Motor neuron (in vitro differentiated cells): ENCODE measurements around the gene PCSK4. TPM values are rescaled to one million over a fixed set of nuclear protein-coding genes. Genes with fewer than 3 reads are reported as not detected.

ENCODE experiments used
- ATAC-seq, 8 experiments: fragments of 200-7000 bp; cut with Tn5 transposase; replicated peaks in 6 of 8; 2 replicates each; pipeline ENCODE4 v1.8.0; 2021; ENCODE audit warnings: mild to moderate bottlenecking in 8 of 8, moderate library complexity in 8 of 8
- H3K27ac ChIP-seq, 2 donors: fragments of 250-450 bp; sonication (Bioruptor Pico); 2 replicates each; pipeline ENCODE4 v1.9.0; 2021; ENCODE audit warnings: antibody characterized with exemption in 2 of 2, mild to moderate bottlenecking in 2 of 2, moderate library complexity in 1 of 2
- H3K4me1 ChIP-seq, 2 donors: fragments of 250-450 bp; sonication (Bioruptor Pico); replicated peaks in 1 of 2; 2 replicates each; pipeline ENCODE4 v1.6.1; 2021; ENCODE audit warnings: antibody characterized with exemption in 2 of 2, mild to moderate bottlenecking in 2 of 2, moderate library complexity in 1 of 2
- H3K4me3 ChIP-seq, 5 donors: fragments of 250-450 bp; sonication (Bioruptor Pico); 2 replicates each; pipeline ENCODE4 v1.9.0; 2021; ENCODE audit warnings: antibody characterized with exemption in 5 of 5, mild to moderate bottlenecking in 5 of 5, moderate library complexity in 4 of 5
- WGBS, 10 experiments: fragments of 450-650 bp; shearing (Covaris generic); methylation state at CpG; one replicate each; pipeline ENCODE4 v1.0.0; 2022; 5-methylcytosine and 5-hydroxymethylcytosine counted together
- in situ Hi-C, 9 experiments: fragments of 400-800 bp; cut with MboI; loops; one replicate each; pipeline ENCODE4 v1.15.0; 2021; ENCODE audit warnings: low sequenced_read_pairs in 9 of 9, low pct_unique_long_range_greater_than_20kb in 2 of 9; ENCODE audit not compliant: unreplicated experiment in 9 of 9
- total RNA-seq, 8 experiments: library from RNA; unstranded; fragments of 300-600 nt; gene quantifications; 2 replicates each; pipeline versions ENCODE4 v1.2.3 to v1.2.4, GENCODE V29; 2022

Gene PCSK4
- total RNA-seq, 8 experiments from 2014 or later, result 1.9 to 5.6 (median 4.4) TPM

DNA sequence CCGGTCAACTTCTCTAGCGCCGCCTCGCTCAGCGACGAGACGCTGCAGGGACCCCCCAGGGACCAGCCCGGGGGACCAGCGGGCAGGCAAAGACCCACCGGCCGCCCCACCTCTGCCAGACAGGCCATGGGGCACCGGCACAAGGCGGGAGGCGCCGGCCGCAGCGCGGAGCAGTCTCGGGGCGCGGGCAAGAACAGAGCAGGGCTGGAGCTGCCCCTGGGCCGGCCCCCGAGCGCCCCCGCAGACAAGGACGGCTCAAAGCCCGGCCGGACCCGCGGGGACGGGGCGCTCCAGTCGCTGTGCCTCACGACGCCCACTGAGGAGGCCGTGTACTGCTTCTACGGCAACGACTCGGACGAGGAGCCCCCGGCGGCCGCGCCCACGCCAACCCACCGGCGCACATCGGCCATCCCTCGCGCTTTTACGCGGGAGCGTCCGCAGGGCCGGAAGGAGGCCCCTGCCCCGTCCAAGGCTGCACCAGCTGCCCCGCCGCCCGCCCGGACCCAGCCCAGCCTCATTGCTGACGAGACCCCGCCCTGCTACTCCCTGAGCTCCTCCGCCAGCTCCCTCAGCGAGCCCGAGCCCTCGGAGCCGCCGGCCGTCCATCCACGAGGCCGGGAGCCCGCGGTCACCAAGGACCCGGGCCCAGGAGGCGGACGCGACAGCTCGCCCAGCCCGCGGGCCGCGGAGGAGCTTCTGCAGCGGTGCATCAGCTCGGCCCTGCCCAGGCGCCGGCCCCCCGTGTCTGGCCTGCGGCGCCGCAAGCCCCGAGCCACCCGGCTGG lies 22.5 kb downstream of the PCSK4 start:
- WGBS, 10 experiments, result 1 to 71% (median 54%) methylated on average over 9 to 10 of the region's 92 CpGs; no CpG with 5 or more reads in 7 of the 10 experiments
- Histone ChIP-seq H3K4me1 (peaks cover 27 to 31% of the 10 kb centered on the region in 2 donors), H3K27ac (no peak overlapping the region), H3K4me3 (no peak overlapping the region)
- ATAC-seq, result peak in 1 of 8 experiments; percentile 10
- in situ Hi-C loops, result no loop called here

DNA sequence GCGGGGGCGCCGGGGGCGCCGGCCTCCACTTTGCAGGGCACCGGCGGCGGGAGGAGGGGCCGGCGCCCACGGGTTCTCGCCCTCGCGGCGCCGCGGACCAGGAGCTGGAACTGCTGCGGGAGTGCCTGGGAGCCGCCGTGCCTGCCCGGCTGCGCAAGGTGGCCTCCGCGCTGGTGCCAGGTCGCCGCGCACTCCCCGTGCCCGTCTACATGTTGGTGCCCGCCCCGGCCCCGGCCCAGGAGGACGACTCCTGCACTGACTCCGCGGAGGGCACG lies 23.0 kb downstream of the PCSK4 start:
- Histone ChIP-seq H3K27ac (no peak overlapping the region), H3K4me1 (peaks cover 24 to 29% of the 10 kb centered on the region in 2 donors), H3K4me3 (no peak overlapping the region)
- no peak for ATAC-seq
- in situ Hi-C loops, result no loop called here
- 0 to 42% methylated on average over 1 to 7 of the region's 36 CpGs; no CpG with 5 or more reads in 8 of the 10 experiments for WGBS, 10 experiments

DNA sequence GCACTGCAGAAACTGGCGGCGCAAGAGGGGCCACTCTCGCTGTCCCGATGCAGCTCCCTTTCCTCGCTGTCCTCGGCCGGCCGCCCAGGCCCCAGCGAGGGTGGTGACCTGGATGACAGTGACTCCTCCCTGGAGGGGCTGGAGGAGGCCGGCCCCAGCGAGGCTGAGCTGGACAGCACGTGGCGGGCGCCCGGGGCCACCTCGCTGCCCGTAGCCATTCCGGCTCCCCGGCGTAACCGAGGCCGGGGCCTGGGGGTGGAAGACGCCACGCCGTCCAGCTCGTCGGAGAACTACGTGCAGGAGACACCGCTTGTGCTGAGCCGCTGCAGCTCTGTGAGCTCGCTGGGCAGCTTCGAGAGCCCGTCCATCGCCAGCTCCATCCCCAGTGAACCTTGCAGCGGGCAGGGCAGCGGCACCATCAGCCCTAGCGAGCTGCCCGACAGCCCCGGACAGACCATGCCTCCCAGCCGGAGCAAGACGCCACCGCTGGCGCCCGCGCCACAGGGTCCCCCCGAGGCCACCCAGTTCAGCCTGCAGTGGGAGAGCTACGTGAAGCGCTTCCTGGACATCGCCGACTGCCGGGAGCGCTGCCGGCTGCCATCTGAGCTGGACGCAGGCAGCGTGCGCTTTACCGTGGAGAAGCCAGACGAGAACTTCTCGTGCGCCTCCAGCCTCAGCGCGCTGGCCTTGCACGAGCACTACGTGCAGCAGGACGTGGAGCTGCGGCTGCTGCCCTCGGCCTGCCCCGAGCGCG lies 23.5 kb downstream of the PCSK4 start:
- 11 to 100% (median 55%) methylated on average over 1 to 19 of the region's 70 CpGs; no CpG with 5 or more reads in 4 of the 10 experiments for WGBS, 10 experiments
- Histone ChIP-seq H3K4me3 (no peak overlapping the region), H3K27ac (no peak overlapping the region), H3K4me1 (peaks cover 19 to 25% of the 10 kb centered on the region in 2 donors)
- in situ Hi-C loops, result no loop called here
- no peak for ATAC-seq

DNA sequence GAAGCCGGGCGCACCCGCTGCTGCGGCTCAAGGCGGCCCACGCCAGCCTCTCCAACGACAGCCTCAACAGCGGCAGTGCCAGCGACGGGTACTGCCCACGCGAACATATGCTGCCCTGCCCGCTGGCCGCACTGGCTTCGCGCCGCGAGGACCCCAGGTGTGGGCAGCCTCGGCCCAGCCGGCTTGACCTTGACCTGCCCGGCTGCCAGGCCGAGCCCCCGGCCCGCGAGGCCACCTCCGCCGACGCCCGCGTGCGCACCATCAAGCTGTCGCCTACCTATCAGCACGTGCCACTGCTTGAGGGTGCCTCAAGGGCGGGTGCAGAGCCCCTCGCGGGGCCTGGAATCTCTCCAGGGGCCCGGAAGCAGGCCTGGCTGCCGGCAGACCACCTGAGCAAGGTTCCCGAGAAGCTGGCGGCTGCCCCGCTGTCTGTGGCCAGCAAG lies 24.1 kb downstream of the PCSK4 start:
- Histone ChIP-seq H3K4me1 (peaks cover 13 to 19% of the 10 kb centered on the region in 2 donors), H3K4me3 (no peak overlapping the region), H3K27ac (no peak overlapping the region)
- ATAC-seq, result no peak
- in situ Hi-C loops, result no loop called here
- WGBS, 10 experiments, result 82 to 84% methylated on average over 8 to 20 of the region's 41 CpGs; no CpG with 5 or more reads in 8 of the 10 experiments

DNA sequence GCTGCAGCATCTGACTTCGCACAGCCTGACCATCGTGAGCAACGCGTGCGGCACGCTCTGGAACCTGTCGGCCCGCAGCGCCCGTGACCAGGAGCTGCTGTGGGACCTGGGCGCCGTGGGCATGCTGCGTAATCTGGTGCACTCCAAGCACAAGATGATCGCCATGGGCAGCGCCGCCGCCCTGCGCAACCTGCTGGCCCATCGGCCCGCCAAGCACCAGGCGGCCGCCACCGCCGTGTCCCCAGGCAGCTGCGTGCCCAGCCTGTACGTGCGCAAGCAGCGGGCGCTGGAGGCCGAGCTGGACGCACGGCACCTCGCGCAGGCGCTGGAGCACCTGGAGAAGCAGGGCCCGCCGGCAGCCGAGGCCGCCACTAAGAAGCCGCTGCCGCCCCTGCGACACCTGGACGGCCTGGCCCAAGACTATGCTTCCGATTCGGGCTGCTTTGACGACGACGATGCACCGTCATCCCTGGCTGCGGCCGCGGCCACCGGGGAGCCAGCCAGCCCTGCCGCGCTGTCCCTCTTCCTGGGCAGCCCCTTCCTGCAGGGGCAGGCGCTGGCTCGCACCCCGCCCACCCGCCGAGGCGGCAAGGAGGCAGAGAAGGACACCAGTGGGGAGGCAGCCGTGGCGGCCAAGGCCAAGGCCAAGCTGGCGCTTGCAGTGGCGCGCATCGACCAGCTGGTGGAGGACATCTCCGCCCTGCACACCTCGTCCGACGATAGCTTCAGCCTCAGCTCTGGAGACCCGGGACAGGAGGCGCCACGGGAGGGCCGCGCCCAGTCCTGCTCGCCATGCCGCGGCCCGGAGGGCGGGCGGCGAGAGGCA lies 24.7 kb downstream of the PCSK4 start:
- ATAC-seq, result peak in 2 of 8 experiments; percentile 3 to 41
- H3K4me1 ChIP-seq, result peaks cover 6 to 14% of the 10 kb centered on the region in 2 donors
- no peak overlapping the region for H3K27ac ChIP-seq
- in situ Hi-C loops, result no loop called here
- WGBS, 10 experiments, result 80 to 94% methylated on average over 4 to 7 of the region's 83 CpGs; no CpG with 5 or more reads in 8 of the 10 experiments
- no peak overlapping the region for H3K4me3 ChIP-seq

DNA sequence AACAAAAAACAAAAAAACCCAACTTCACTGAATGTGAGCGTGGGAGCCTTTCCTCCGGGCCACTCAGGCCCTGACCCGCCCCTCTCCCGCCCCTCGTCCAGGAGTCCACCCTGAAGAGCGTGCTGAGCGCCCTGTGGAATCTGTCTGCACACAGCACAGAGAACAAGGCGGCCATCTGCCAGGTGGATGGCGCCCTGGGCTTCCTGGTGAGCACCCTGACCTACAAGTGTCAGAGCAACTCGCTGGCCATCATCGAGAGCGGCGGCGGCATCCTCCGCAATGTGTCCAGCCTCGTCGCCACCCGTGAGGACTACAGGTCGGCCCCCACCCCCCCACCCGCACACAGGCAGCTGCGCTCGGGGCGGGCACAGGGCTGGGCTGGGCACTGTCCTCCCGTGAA lies 28.3 kb downstream of the PCSK4 start:
- 100% methylated on average over 1 to 3 of the region's 24 CpGs; no CpG with 5 or more reads in 8 of the 10 experiments for WGBS, 10 experiments
- no peak overlapping the region for H3K27ac ChIP-seq
- in situ Hi-C loops, result no loop called here
- no peak for ATAC-seq
- H3K4me3 ChIP-seq, result no peak overlapping the region
- H3K4me1 ChIP-seq, result no peaks in the 10 kb centered on the region

DNA sequence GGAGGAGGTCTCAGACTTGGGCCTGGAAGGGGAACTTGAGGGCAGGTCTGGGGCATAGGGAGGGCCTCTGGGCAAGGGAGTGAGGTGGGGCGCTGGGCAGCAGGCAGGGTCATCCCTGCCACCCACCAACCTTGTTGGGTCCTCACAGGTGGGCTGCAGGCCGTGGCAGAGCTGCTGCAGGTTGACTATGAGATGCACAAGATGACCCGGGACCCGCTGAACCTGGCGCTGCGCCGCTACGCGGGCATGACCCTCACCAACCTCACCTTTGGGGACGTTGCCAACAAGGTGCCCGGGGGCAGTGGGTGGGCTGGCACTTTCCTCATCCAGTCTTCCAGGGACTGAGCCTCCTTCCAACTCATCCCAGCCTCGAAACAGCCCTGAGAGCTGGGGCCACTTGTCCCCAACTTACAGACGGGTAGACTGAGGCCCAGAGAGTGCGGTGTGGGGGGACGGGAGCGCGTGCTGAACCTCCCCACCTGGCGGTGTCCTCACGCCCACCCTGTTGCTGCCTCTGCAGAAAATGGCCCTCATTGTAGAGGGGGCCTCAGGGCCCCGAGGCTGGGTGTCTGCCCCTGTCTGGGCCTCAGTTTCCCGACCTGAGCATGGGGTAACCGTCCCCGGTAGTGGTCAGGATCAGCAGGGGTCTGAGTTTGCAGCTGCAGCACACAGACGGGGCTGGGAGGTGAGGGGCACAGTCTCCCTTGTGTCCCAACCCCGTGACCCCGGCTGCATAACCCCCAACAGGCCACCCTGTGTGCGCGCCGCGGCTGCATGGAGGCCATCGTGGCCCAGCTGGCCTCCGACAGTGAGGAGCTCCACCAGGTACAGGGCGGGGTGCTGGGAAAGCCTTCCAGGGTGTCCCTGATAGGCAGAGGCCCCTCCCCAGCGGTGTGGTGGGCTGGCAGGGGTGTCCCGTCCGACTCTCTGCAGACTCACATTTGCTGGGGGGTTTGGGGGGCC lies 29.8 kb downstream of the PCSK4 start:
- no peak overlapping the region for H3K4me3 ChIP-seq
- no peak overlapping the region for H3K27ac ChIP-seq
- WGBS, 10 experiments, result 80% methylated on average over 3 of the region's 36 CpGs; no CpG with 5 or more reads in 9 of the 10 experiments
- no peaks in the 10 kb centered on the region for H3K4me1 ChIP-seq
- ATAC-seq, result no peak
- in situ Hi-C loops, result no loop called here

DNA sequence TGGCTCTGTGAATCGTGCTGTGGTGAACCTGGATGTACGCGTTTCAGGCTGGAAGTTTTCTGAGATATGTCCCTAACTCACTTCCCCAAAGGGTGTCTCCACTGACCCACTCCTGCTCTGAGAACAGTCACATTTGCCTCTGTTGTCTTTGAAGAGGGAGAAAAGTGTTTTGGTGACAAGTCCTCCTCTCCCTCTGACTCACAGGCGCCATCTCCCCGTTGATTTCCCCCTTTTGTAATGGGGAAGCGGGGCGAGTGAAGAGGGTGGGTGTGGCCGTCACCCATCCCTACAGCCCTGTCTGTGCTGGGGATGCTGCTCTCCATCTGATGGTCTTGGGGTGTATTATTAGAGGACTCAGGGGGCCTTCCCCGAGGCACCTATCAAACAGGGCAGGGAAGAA lies 30.7 kb downstream of the PCSK4 start:
- Histone ChIP-seq H3K4me3 (no peak overlapping the region), H3K27ac (no peak overlapping the region), H3K4me1 (no peaks in the 10 kb centered on the region)
- in situ Hi-C loops, result no loop called here
- 0 to 100% (median 83%) methylated on average over 1 to 5 of the region's 9 CpGs; no CpG with 5 or more reads in 2 of the 10 experiments for whole genome bisulfite sequencing, 10 experiments
- no peak for ATAC-seq

DNA sequence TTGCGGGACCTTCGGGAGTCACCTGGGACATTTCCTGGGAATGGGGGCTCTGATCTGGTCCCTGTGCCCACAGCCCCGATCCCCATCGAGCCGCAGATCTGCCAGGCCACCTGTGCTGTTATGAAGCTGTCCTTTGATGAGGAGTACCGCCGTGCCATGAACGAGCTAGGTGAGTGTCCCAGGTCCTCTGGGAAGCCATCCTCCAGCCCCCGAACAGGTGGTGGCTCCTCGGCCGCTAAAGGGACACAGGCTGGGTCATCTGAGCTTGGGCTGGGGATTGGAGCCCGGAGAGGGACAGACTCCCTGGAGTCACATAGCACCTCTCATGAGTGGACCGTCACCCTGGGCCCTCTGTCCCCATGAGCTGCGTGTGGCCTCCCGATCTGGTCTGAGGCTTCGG lies 32.3 kb downstream of the PCSK4 start:
- WGBS, 10 experiments, result 60 to 100% (median 93%) methylated on average over 1 to 7 of the region's 16 CpGs; no CpG with 5 or more reads in 6 of the 10 experiments
- no peak overlapping the region for H3K27ac ChIP-seq
- in situ Hi-C loops, result no loop called here

DNA sequence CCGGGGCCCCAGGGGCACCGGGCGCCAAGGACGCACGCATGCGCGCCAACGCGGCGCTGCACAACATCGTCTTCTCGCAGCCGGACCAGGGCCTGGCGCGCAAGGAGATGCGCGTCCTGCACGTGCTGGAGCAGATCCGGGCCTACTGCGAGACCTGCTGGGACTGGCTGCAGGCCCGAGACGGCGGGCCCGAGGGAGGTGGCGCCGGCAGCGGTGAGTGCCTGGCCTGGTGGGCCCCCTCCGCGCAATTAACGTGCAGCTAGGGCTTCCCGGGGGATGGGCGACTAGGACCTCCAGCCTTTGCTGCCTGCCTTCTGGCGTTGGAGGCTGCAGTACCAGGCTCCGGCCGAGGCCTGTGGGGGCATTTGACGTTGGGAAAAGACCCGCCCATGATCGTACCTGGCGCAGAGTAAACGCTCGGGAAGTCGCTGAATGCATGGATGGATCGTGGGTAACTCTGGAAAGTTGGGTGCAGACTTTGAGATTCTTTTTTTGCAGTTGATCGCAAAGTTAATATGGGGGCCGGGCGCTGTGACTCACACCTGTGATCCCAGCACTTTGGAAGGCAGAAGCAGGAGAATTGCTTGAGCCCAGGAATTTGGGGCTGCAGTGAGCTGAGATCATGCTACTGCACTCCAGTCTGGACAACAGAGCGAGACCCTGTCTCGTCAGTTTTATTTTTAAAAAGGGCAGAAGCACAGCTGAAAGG lies 33.0 kb downstream of the PCSK4 start:
- no peak overlapping the region for H3K4me3 ChIP-seq
- no peak overlapping the region for H3K27ac ChIP-seq
- in situ Hi-C loops, result no loop called here
- 24 to 83% (median 56%) methylated on average over 1 to 18 of the region's 48 CpGs; no CpG with 5 or more reads in 4 of the 10 experiments for WGBS, 10 experiments
- no peak for ATAC-seq
- H3K4me1 ChIP-seq, result peaks cover 14 to 19% of the 10 kb centered on the region in 2 donors

More for the DNA sequence above, 32.3 kb downstream of the PCSK4 start:
- no peak for ATAC-seq
- H3K4me1 ChIP-seq, result peaks cover 11 to 12% of the 10 kb centered on the region in 2 donors
- no peak overlapping the region for H3K4me3 ChIP-seq

DNA sequence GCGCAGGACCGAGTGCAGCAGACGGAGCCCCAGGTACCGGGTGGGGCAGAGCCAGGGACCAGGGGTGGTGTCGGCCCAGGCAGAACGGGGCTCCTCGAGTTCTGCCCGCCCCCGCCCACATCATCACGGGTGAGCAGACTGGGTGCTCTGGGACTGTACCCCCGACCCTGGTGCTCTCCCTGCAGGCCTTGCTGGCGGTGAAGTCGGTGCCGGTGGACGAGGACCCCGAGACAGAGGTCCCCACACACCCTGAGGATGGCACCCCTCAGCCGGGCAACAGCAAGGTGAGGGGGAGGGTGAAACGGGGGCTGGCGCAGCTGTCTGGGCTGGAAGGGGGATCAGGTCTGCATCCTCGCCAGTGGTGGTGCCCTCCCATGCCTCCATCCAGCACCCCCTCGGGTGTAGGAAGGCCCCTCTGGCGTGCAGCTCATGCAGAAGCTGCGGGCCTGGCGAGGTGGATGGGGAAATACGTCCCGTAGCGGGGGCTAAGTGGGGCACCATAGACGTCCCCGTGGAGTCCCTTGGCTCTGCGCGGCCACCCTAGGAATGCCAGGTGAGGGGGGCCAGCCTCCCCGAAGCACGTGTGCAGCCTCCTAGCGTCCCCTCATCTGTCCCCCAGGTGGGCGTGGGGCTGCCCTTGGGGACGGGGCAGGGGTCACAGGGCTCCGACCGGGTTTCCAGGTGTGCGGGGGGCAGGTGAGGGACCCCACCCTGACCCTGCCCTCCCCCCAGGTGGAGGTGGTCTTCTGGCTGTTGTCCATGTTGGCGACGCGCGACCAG lies 33.8 kb downstream of the PCSK4 start:
- Histone ChIP-seq H3K4me3 (no peak overlapping the region), H3K4me1 (peaks cover 18 to 26% of the 10 kb centered on the region in 2 donors), H3K27ac (no peak overlapping the region)
- in situ Hi-C loops, result no loop called here
- WGBS, 10 experiments, result 30% methylated on average over 2 of the region's 43 CpGs; no CpG with 5 or more reads in 9 of the 10 experiments
- no peak for ATAC-seq
